Stimulated activated CD4-positive, alpha-beta T cell treated with anti-CD3 and anti-CD28 coated beads, TNF-alpha, amount 100 ng/mL, for 24 hours (primary cell): ENCODE results near the gene RYR2.

ENCODE experiments used
- DNase-seq, 3 experiments: peaks; one replicate each; pipeline ENCODE4 v3.0.0-alpha.2; 2020; ENCODE audit warnings: low read depth in 3 of 3

RYR2 gene

GRCh38 chr1:237444120-237444790 is 402.3 kb downstream of the RYR2 start:
- DNase-seq: no peak

- no peak for DNase-seq
These were observed 406.1 kb downstream of the RYR2 start for GRCh38 chr1:237448042-237448441.

DNA sequence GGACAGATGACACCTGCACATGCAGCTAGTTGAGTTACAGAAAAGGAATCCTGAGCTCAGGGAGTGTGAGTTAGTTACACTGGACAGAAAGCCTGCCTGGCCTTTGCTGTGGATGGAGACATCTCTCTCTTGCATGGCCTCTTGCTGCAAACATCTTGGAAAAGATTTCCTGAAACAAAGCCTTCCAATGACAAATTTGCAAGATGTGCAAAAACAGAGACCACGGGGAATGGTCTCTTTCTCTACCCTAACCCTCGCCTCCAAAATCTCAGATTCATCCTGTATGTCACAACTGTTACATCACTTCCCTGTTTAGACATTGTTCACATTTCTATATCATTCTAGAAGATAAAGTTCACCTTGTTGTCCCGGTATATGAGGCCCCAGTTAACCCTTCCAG is 415.6 kb downstream of the RYR2 start:
- no peak for DNase-seq

DNA sequence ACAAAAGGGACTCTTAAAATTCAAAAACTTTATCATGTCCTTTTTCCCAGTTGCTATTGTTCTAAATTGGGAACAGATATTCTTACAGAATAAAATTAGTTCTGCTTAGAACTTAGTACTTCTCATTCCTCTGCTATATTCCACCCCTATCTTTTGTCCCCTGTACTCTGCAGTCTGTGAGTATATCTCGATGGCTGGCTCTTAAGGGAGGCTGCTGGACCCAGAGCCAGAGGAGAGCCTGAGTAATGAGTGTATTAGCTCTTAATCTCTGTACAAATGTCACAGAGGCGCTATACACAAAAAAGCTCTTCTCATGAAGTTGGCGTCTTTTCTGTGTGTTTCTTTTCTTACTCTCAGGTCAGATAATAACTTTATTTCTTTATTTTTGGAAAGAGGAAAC is 425.3 kb downstream of the RYR2 start:
- no peak for DNase-seq

- no peak for DNase-seq
These were observed 428.8 kb downstream of the RYR2 start for GRCh38 chr1:237470712-237471338.

DNA sequence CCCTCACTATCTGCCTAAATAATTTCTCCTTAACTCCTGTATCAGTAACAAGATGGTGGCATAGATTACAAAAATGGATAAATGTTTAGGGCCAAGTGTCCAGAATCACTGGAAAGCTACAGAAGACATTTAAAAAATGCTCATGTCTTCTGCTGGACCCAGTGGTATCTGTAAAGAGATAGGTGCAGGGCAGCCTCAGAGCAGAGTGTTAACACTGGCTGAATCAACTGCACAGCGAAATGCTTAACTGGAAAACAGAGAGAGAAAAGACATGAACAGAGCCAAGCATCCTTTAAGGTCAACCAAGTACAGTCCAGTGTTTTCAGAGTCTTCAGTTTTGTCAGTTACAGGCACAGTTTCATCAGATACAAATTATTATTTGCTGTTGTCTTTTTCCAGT is 429.4 kb downstream of the RYR2 start:
- no peak for DNase-seq

GRCh38 chr1:237471956-237472355 is 430.0 kb downstream of the RYR2 start:
- DNase-seq: no peak

GRCh38 chr1:237473854-237474253 is 431.9 kb downstream of the RYR2 start:
- no peak for DNase-seq

- no peak for DNase-seq
These were observed 436.1 kb downstream of the RYR2 start for GRCh38 chr1:237478082-237478481.

- no peak for DNase-seq
These were observed 436.9 kb downstream of the RYR2 start for GRCh38 chr1:237478842-237479241.

DNA sequence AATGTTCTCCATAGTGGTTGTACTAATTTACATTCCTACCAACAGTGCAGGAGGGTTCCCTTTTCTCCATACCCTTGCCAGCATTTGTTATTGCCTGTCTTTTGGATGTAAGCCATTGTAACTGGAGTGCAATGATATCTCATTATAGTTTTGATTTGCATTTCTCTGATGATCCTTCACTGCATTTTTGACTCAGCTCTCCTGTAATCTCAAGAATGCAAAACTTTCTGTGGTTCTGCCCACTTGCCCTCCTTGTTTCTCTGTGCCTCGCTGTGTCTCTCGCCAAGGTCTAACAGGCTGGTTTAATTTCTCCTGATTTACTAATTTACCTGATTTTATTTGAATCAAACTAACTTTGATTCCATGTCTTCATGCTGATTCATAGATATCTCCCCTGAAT is 440.8 kb downstream of the RYR2 start:
- no peak for DNase-seq

DNA sequence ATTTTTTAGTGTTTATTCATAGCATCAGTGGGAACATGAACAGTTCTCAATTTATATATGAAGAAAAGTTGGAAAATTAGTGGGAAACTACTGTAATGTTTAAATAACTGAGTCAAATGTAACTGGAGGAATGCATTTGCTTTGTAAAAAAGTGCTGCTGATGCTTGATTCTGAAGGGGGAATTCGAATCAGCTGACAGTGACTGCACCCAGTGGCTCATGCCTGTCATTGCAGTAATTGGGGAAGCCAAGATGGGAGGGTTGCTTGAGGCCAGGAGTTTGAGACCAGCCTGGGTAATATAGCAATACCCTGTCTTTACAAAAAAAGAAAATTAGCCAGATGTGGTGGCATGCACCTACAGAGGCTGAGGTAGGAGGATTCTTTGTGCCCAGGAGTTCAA is 450.4 kb downstream of the RYR2 start:
- DNase-seq: no peak

- no peak for DNase-seq
These were observed 458.6 kb downstream of the RYR2 start for GRCh38 chr1:237500566-237500965.

GRCh38 chr1:237503292-237503691 is 461.3 kb downstream of the RYR2 start:
- DNase-seq: no peak

DNA sequence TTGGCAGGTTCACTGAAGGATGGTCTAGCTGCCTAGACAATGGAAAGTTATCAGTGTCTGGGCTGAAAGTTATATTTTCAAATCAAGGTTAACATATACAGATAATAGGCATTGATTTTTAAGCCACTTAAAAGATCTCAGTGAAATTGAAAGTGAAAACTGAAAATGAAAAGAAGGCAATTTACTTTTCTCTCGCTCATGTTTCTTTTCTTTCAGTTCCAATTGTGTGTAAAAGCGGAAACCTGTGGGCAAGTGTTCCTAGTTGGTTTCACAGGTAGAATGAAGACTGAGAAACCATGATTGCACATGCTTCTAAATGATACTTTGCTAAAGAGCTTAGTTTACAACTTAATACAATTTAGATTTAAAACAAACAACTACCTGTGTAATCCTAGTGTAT is 465.0 kb downstream of the RYR2 start:
- no peak for DNase-seq

GRCh38 chr1:237509748-237510147 is 467.8 kb downstream of the RYR2 start:
- no peak for DNase-seq

GRCh38 chr1:237525102-237525501 is 483.1 kb downstream of the RYR2 start:
- no peak for DNase-seq

GRCh38 chr1:237527761-237528160 is 485.8 kb downstream of the RYR2 start:
- DNase-seq: no peak

DNA sequence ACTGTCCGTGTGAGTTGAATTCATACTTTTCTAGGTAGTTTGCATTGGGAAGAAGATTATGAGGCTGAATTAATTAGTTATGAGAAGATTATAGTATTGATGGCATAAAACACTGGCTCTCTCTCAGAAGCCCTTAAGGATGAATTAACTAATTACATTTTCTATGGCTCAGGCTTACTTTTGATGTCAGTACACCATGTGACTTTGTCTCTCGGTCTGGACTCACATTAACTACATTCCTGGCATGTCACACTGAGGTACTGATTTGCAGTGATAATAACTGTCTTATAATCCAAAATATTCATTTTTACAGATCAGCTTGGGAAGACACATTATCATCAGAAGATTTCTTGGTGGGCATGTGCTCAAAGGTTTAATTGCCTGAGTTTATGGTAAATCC is 486.6 kb downstream of the RYR2 start:
- no peak for DNase-seq

DNA sequence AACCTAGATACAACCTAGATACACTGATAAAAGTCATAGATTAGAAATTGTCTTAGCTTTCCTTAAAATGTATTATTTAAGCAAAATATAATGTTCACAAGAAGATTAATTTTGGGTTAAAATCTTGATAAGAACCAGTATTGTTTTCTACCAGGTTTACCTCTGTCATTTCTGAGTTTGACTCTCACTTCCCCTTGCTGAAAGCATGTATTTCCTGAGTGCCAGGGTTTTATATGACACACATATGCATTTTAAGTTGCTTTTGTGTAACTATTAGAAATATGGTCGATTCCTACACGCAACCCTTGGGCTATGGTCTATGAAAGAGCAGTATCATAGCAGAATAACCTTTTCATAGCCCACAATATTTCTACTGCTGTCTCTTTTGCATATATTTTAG is 497.1 kb downstream of the RYR2 start:
- DNase-seq: no peak

- DNase-seq: no peak
These were observed 500.8 kb downstream of the RYR2 start for GRCh38 chr1:237542525-237543418.

- DNase-seq: no peak
These were observed 511.1 kb downstream of the RYR2 start for GRCh38 chr1:237553078-237553477.

DNA sequence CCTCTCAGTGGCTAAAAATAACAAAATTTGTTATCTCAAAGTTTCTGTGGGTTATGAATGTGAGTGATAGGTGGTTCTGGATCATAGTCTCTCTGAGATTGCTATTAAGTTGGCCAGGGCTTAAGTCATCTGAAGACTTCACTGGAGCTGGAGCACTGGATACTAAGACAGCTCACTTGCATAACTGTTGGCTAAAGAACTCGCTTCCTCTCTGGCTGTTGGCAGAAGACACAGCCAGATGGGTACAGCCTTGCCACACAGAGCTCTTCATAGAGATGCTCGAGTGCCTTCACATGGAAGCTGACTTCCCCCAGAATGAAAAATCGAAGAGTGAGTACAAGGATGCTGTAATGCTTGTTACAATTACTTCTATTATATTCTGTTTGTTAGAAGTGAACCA is 514.9 kb downstream of the RYR2 start:
- no peak for DNase-seq
